Prostate gland (tissue), 2 donors: Measurements from ENCODE around the gene TH. TPM values are rescaled to one million over a fixed set of nuclear protein-coding genes. Genes with fewer than 3 reads are reported as not detected.

Experiments used
- DNase-seq: peaks from one replicate; pipeline ENCODE4 v3.0.0-alpha.2; 2019; ENCODE audit warnings: low spot score
- H3K27ac ChIP-seq, 2 donors: fragments of 200-600 bp; sonication (generic); 2 replicates each; pipeline ENCODE4 v1.5.1; 2017 to 2019
- H3K27me3 ChIP-seq: fragments of 200-600 bp; sonication (generic); replicated peaks from 2 replicates; pipeline ENCODE4 v1.5.1; 2019; ENCODE audit not compliant: insufficient read depth
- H3K36me3 ChIP-seq, 2 donors: fragments of 200-600 bp; sonication (generic); 1 replicate in 1 of 2; 2 replicates in 1 of 2; pipeline versions ENCODE4 v1.5.1 to v1.8.1; 2017 to 2019
- H3K4me1 ChIP-seq: fragments of 200-600 bp; sonication (generic); replicated peaks from 2 replicates; pipeline ENCODE4 v1.5.1; 2019
- H3K4me3 ChIP-seq, 2 donors: fragments of 200-600 bp; sonication (generic); 2 replicates each; pipeline ENCODE4 v1.5.1; 2017 to 2019
- H3K9me3 ChIP-seq: fragments of 200-600 bp; sonication (generic); 2 replicates; pipeline ENCODE4 v1.5.1; 2017
- CTCF ChIP-seq, 4 experiments: fragments of 200-600 bp in 2 of 4; fragments of 450-650 bp in 2 of 4; sonication (generic) in 2 of 4; IDR thresholded peaks; 1 replicate in 3 of 4; 2 replicates in 1 of 4; pipeline ENCODE4 v1.5.1; 2016 to 2019; ENCODE audit warnings: antibody characterized with exemption in 4 of 4, mild to moderate bottlenecking in 2 of 4, moderate library complexity in 2 of 4
- POLR2A ChIP-seq: fragments of 450-650 bp; IDR thresholded peaks from one replicate; pipeline ENCODE4 v1.6.1; 2016; ENCODE audit warnings: antibody characterized with exemption, mild to moderate bottlenecking
- POLR2AphosphoS5 ChIP-seq: sonication (generic); formaldehyde crosslinking; IDR thresholded peaks from one replicate; pipeline ENCODE4 v1.6.1; 2017; ENCODE audit warnings: antibody characterized with exemption
- WGBS: methylation state at CpG from one replicate; pipeline ENCODE4 v1.1.5; 2018; 5-methylcytosine and 5-hydroxymethylcytosine counted together
- intact Hi-C: fragments of 100-400 bp; cut with DNase I; formaldehyde crosslinking; loops from one replicate; pipeline ENCODE4 v1.14.2; 2022
- total RNA-seq, 2 donors: library from RNA; depleted of rRNA; stranded (reverse); fragments of >200 nt; gene quantifications; one replicate each; pipeline ENCODE4 v1.1.0, GENCODE V29; 2016

The TH gene
- total RNA-seq, 2 donors from 2014 or later: 2.4 TPM; not detected in 1

GRCh38 chr11:2218031-2218633 is 46.5 kb upstream of the TH start:
- no peak for DNase-seq
- Histone ChIP-seq H3K27ac (no peak overlapping the region), H3K36me3 (no peaks in the 10 kb centered on the region), H3K4me1 (no peaks in the 10 kb centered on the region), H3K9me3 (no peaks in the 10 kb centered on the region), H3K4me3 (no peak overlapping the region), H3K27me3 (no peaks in the 10 kb centered on the region)
- intact Hi-C loops: no loop called here
- WGBS: 84% methylated on average over 3 of the region's 3 CpGs
- TF ChIP-seq POLR2AphosphoS5 (no peak), CTCF (IDR thresholded peaks at IDR 0.05) (no peak), POLR2A (no peak)

- Histone ChIP-seq H3K36me3 (no peaks in the 10 kb centered on the region), H3K4me3 (no peak overlapping the region), H3K27ac (no peak overlapping the region), H3K27me3 (no peaks in the 10 kb centered on the region), H3K4me1 (no peaks in the 10 kb centered on the region), H3K9me3 (no peaks in the 10 kb centered on the region)
- no peak for DNase-seq
- 51% methylated on average over 20 of the region's 23 CpGs for WGBS
- intact Hi-C loops: no loop called here
- TF ChIP-seq POLR2A: no peak
Measured at GRCh38 chr11:2217211-2218030, 45.8 kb upstream of the TH start.

- Histone ChIP-seq H3K4me3 (no peak overlapping the region), H3K36me3 (no peaks in the 10 kb centered on the region), H3K27ac (no peak overlapping the region), H3K27me3 (no peaks in the 10 kb centered on the region), H3K9me3 (no peaks in the 10 kb centered on the region), H3K4me1 (no peaks in the 10 kb centered on the region)
- DNase-seq: no peak
- intact Hi-C loops: no loop called here
- TF ChIP-seq POLR2AphosphoS5: no peak
- TF ChIP-seq CTCF (IDR thresholded peaks at IDR 0.05): no peak
- TF ChIP-seq POLR2A: no peak
- 84% methylated on average over 7 of the region's 9 CpGs for WGBS
Measured at GRCh38 chr11:2216400-2217064, 44.9 kb upstream of the TH start.

GRCh38 chr11:2215561-2216399 is 44.2 kb upstream of the TH start:
- H3K27me3 ChIP-seq: no peaks in the 10 kb centered on the region
- intact Hi-C loops: no loop called here
- no peaks in the 10 kb centered on the region for H3K9me3 ChIP-seq
- WGBS: 91% methylated on average over 34 of the region's 34 CpGs
- TF ChIP-seq POLR2A (no peak), POLR2AphosphoS5 (no peak), CTCF (IDR thresholded peaks at IDR 0.05) (no peak)
- no peak overlapping the region for H3K27ac ChIP-seq
- H3K36me3 ChIP-seq: no peaks in the 10 kb centered on the region
- H3K4me1 ChIP-seq: no peaks in the 10 kb centered on the region
- H3K4me3 ChIP-seq: no peak overlapping the region
- no peak for DNase-seq

- H3K36me3 ChIP-seq: no peaks in the 10 kb centered on the region
- H3K27ac ChIP-seq: no peak overlapping the region
- WGBS: 89% methylated on average over 5 of the region's 5 CpGs
- H3K4me3 ChIP-seq: no peak overlapping the region
- intact Hi-C loops: no loop called here
- no peak for DNase-seq
- no peak for TF ChIP-seq POLR2AphosphoS5
- no peak for TF ChIP-seq CTCF (IDR thresholded peaks at IDR 0.05)
- no peak for TF ChIP-seq POLR2A
- no peaks in the 10 kb centered on the region for H3K27me3 ChIP-seq
- no peaks in the 10 kb centered on the region for H3K4me1 ChIP-seq
- H3K9me3 ChIP-seq: no peaks in the 10 kb centered on the region
Measured at GRCh38 chr11:2215230-2215560, 43.6 kb upstream of the TH start.
